NCI-H460 (cell line): ENCODE results near the gene ZNF678. TPM values are rescaled to one million over a fixed set of nuclear protein-coding genes. Genes with fewer than 3 reads are reported as not detected.
"Not testable (repeated sequence)": the region's sequence is repeated elsewhere in the genome, so short reads cannot be mapped to it uniquely, and the experiment has no call there.

ENCODE experiments used
- DNase-seq: peaks from one replicate; pipeline ENCODE4 v3.0.0-alpha.2; 2016; ENCODE audit warnings: low read depth; ENCODE audit errors: extremely low read depth
- total RNA-seq: library from RNA; depleted of rRNA; stranded (reverse); fragments of >200 nt; shearing (Covaris generic); gene quantifications from 2 replicates; pipeline ENCODE4 v1.2.3, GENCODE V29; 2014

ZNF678 gene
- total RNA-seq, 1 experiment from 2014 or later, result 24.2 TPM

- DNase-seq, result not testable (repeated sequence)
Observed at GRCh38 chr1:227589777-227590176, 26.4 kb downstream of the ZNF678 start.

GRCh38 chr1:227596222-227596621 lies 32.9 kb downstream of the ZNF678 start:
- DNase-seq, result not testable (repeated sequence)

GRCh38 chr1:227603327-227603726 lies 40.0 kb downstream of the ZNF678 start:
- DNase-seq, result no peak

GRCh38 chr1:227604446-227604845 lies 41.1 kb downstream of the ZNF678 start:
- no peak for DNase-seq

GRCh38 chr1:227606271-227606670 lies 42.9 kb downstream of the ZNF678 start:
- not testable (repeated sequence) for DNase-seq

- DNase-seq, result no peak
Observed at GRCh38 chr1:227607336-227607898, 44.1 kb downstream of the ZNF678 start.

- DNase-seq, result no peak
Observed at GRCh38 chr1:227612658-227613057, 49.3 kb downstream of the ZNF678 start.

GRCh38 chr1:227613526-227613925 lies 50.2 kb downstream of the ZNF678 start:
- DNase-seq, result no peak

GRCh38 chr1:227621211-227621610 lies 57.9 kb downstream of the ZNF678 start:
- DNase-seq, result no peak

GRCh38 chr1:227622739-227623475 lies 59.6 kb downstream of the ZNF678 start:
- no peak for DNase-seq

- DNase-seq, result no peak
Observed at GRCh38 chr1:227632325-227632724, 69.0 kb downstream of the ZNF678 start.

GRCh38 chr1:227635596-227635995 lies 72.2 kb downstream of the ZNF678 start:
- no peak for DNase-seq

GRCh38 chr1:227654431-227654830 lies 91.1 kb downstream of the ZNF678 start:
- DNase-seq, result no peak

GRCh38 chr1:227654858-227655752 lies 91.7 kb downstream of the ZNF678 start:
- DNase-seq, result no peak

- no peak for DNase-seq
Observed at GRCh38 chr1:227661495-227661894, 98.1 kb downstream of the ZNF678 start.

GRCh38 chr1:227662933-227663332 lies 99.6 kb downstream of the ZNF678 start:
- no peak for DNase-seq

- DNase-seq, result no peak
Observed at GRCh38 chr1:227666286-227666685, 102.9 kb downstream of the ZNF678 start.

- DNase-seq, result no peak
Observed at GRCh38 chr1:227673441-227673840, 110.1 kb downstream of the ZNF678 start.

GRCh38 chr1:227685807-227686206 lies 122.5 kb downstream of the ZNF678 start:
- no peak for DNase-seq

GRCh38 chr1:227697321-227697864 lies 134.0 kb downstream of the ZNF678 start:
- DNase-seq, result no peak

GRCh38 chr1:227701631-227702030 lies 138.3 kb downstream of the ZNF678 start:
- DNase-seq, result not testable (repeated sequence)
